Neural progenitor cell (in vitro differentiated cells): Measurements from ENCODE around the gene ABCC1.

Experiments
- CTCF ChIP-seq: fragments of 200-600 bp; sonication (generic); IDR thresholded peaks from 2 replicates; pipeline ENCODE4 v1.5.1; 2017; ENCODE audit warnings: antibody characterized with exemption, mild to moderate bottlenecking
- EZH2 ChIP-seq: fragments of 200-600 bp; sonication (generic); IDR thresholded peaks from 2 replicates; pipeline ENCODE4 v1.6.1; 2017; ENCODE audit warnings: antibody characterized with exemption, mild to moderate bottlenecking, moderate library complexity
- EZH2phosphoT487 ChIP-seq: fragments of 200-600 bp; sonication (generic); IDR thresholded peaks from 2 replicates; pipeline ENCODE4 v1.6.1; 2017; ENCODE audit warnings: antibody characterized with exemption

GRCh38 chr16:16041196-16041892, 91.9 kb downstream of the ABCC1 start:
- TF ChIP-seq EZH2phosphoT487 (no peak), CTCF (no peak), EZH2 (no peak)
